Measurements from ENCODE around the gene STAP2. TPM values are rescaled to one million over a fixed set of nuclear protein-coding genes. Genes with fewer than 3 reads are reported as not detected.

STAP2 gene
- total and polyA plus RNA-seq, 9 of the 15 experiments (the other 6 are each of a cell fraction or from before 2014, with no cell fraction given), result 1.2 to 9.8 (median 4.5) TPM

GRCh38 chr19:4313847-4314490 is 24.7 kb downstream of the STAP2 start (continued):
- TF ChIP-seq, protein P1, sequence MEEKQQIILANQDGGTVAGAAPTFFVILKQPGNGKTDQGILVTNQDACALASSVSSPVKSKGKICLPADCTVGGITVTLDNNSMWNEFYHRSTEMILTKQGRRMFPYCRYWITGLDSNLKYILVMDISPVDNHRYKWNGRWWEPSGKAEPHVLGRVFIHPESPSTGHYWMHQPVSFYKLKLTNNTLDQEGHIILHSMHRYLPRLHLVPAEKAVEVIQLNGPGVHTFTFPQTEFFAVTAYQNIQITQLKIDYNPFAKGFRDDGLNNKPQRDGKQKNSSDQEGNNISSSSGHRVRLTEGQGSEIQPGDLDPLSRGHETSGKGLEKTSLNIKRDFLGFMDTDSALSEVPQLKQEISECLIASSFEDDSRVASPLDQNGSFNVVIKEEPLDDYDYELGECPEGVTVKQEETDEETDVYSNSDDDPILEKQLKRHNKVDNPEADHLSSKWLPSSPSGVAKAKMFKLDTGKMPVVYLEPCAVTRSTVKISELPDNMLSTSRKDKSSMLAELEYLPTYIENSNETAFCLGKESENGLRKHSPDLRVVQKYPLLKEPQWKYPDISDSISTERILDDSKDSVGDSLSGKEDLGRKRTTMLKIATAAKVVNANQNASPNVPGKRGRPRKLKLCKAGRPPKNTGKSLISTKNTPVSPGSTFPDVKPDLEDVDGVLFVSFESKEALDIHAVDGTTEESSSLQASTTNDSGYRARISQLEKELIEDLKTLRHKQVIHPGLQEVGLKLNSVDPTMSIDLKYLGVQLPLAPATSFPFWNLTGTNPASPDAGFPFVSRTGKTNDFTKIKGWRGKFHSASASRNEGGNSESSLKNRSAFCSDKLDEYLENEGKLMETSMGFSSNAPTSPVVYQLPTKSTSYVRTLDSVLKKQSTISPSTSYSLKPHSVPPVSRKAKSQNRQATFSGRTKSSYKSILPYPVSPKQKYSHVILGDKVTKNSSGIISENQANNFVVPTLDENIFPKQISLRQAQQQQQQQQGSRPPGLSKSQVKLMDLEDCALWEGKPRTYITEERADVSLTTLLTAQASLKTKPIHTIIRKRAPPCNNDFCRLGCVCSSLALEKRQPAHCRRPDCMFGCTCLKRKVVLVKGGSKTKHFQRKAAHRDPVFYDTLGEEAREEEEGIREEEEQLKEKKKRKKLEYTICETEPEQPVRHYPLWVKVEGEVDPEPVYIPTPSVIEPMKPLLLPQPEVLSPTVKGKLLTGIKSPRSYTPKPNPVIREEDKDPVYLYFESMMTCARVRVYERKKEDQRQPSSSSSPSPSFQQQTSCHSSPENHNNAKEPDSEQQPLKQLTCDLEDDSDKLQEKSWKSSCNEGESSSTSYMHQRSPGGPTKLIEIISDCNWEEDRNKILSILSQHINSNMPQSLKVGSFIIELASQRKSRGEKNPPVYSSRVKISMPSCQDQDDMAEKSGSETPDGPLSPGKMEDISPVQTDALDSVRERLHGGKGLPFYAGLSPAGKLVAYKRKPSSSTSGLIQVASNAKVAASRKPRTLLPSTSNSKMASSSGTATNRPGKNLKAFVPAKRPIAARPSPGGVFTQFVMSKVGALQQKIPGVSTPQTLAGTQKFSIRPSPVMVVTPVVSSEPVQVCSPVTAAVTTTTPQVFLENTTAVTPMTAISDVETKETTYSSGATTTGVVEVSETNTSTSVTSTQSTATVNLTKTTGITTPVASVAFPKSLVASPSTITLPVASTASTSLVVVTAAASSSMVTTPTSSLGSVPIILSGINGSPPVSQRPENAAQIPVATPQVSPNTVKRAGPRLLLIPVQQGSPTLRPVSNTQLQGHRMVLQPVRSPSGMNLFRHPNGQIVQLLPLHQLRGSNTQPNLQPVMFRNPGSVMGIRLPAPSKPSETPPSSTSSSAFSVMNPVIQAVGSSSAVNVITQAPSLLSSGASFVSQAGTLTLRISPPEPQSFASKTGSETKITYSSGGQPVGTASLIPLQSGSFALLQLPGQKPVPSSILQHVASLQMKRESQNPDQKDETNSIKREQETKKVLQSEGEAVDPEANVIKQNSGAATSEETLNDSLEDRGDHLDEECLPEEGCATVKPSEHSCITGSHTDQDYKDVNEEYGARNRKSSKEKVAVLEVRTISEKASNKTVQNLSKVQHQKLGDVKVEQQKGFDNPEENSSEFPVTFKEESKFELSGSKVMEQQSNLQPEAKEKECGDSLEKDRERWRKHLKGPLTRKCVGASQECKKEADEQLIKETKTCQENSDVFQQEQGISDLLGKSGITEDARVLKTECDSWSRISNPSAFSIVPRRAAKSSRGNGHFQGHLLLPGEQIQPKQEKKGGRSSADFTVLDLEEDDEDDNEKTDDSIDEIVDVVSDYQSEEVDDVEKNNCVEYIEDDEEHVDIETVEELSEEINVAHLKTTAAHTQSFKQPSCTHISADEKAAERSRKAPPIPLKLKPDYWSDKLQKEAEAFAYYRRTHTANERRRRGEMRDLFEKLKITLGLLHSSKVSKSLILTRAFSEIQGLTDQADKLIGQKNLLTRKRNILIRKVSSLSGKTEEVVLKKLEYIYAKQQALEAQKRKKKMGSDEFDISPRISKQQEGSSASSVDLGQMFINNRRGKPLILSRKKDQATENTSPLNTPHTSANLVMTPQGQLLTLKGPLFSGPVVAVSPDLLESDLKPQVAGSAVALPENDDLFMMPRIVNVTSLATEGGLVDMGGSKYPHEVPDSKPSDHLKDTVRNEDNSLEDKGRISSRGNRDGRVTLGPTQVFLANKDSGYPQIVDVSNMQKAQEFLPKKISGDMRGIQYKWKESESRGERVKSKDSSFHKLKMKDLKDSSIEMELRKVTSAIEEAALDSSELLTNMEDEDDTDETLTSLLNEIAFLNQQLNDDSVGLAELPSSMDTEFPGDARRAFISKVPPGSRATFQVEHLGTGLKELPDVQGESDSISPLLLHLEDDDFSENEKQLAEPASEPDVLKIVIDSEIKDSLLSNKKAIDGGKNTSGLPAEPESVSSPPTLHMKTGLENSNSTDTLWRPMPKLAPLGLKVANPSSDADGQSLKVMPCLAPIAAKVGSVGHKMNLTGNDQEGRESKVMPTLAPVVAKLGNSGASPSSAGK (IDR thresholded peaks at IDR 0.05), result no peak
- no peak for TF ChIP-seq RBM22 (IDR thresholded peaks at IDR 0.05; ENCODE audit: low read depth, low read length, poor library complexity, severe bottlenecking)
- TF ChIP-seq, protein P2, sequence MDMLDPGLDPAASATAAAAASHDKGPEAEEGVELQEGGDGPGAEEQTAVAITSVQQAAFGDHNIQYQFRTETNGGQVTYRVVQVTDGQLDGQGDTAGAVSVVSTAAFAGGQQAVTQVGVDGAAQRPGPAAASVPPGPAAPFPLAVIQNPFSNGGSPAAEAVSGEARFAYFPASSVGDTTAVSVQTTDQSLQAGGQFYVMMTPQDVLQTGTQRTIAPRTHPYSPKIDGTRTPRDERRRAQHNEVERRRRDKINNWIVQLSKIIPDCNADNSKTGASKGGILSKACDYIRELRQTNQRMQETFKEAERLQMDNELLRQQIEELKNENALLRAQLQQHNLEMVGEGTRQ (CRISPR knock-in tag; IDR thresholded peaks at IDR 0.05), result no peak
- TF ChIP-seq PHTF2 (CRISPR knock-in tag; IDR thresholded peaks at IDR 0.05), result no peak
- TF ChIP-seq, protein P3, sequence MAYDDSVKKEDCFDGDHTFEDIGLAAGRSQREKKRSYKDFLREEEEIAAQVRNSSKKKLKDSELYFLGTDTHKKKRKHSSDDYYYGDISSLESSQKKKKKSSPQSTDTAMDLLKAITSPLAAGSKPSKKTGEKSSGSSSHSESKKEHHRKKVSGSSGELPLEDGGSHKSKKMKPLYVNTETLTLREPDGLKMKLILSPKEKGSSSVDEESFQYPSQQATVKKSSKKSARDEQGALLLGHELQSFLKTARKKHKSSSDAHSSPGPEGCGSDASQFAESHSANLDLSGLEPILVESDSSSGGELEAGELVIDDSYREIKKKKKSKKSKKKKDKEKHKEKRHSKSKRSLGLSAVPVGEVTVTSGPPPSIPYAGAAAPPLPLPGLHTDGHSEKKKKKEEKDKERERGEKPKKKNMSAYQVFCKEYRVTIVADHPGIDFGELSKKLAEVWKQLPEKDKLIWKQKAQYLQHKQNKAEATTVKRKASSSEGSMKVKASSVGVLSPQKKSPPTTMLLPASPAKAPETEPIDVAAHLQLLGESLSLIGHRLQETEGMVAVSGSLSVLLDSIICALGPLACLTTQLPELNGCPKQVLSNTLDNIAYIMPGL (CRISPR knock-in tag; IDR thresholded peaks at IDR 0.05), result no peak
- TF ChIP-seq MTA2 (IDR thresholded peaks at IDR 0.05; ENCODE audit: low read depth), result no peak
- TF ChIP-seq, protein P4, sequence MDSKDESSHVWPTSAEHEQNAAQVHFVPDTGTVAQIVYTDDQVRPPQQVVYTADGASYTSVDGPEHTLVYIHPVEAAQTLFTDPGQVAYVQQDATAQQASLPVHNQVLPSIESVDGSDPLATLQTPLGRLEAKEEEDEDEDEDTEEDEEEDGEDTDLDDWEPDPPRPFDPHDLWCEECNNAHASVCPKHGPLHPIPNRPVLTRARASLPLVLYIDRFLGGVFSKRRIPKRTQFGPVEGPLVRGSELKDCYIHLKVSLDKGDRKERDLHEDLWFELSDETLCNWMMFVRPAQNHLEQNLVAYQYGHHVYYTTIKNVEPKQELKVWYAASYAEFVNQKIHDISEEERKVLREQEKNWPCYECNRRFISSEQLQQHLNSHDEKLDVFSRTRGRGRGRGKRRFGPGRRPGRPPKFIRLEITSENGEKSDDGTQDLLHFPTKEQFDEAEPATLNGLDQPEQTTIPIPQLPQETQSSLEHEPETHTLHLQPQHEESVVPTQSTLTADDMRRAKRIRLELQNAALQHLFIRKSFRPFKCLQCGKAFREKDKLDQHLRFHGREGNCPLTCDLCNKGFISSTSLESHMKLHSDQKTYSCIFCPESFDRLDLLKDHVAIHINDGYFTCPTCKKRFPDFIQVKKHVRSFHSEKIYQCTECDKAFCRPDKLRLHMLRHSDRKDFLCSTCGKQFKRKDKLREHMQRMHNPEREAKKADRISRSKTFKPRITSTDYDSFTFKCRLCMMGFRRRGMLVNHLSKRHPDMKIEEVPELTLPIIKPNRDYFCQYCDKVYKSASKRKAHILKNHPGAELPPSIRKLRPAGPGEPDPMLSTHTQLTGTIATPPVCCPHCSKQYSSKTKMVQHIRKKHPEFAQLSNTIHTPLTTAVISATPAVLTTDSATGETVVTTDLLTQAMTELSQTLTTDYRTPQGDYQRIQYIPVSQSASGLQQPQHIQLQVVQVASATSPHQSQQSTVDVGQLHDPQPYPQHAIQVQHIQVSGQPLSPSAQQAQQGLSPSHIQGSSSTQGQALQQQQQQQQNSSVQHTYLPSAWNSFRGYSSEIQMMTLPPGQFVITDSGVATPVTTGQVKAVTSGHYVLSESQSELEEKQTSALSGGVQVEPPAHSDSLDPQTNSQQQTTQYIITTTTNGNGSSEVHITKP (IDR thresholded peaks at IDR 0.05; ENCODE audit: partially characterized antibody), result peak; percentile 58
- TF ChIP-seq SIX5 (IDR thresholded peaks at IDR 0.05; ENCODE audit: borderline replicate concordance in 1 of 2, insufficient read depth in 1 of 2, low read depth in 1 of 2, low read length in 2 of 2), result no peak
- no peak for TF ChIP-seq ESRRA (IDR thresholded peaks at IDR 0.05; ENCODE audit: borderline replicate concordance, low read depth)
